ENCODE measurements around the gene PRDM2.

The PRDM2 gene

GRCh38 chr1:13829152-13829769, 129.3 kb downstream of the PRDM2 start:
- Mint-ChIP-seq H3K4me1 (no peaks in the 10 kb centered on the region), H3K27me3 (ENCODE audit: low read depth) (peaks cover 17% of the 10 kb centered on the region)
- TF ChIP-seq CTCF (IDR thresholded peaks at IDR 0.05; ENCODE audit: unreplicated experiment in 3 of 3), result no peak

GRCh38 chr1:13830170-13830569, 130.2 kb downstream of the PRDM2 start:
- TF ChIP-seq CTCF (IDR thresholded peaks at IDR 0.05; ENCODE audit: unreplicated experiment in 3 of 3), result no peak
- peaks cover 23% of the 10 kb centered on the region for H3K27me3 Mint-ChIP-seq (ENCODE audit: low read depth)
- H3K9me3 Mint-ChIP-seq, result no peaks in the 10 kb centered on the region
- H3K36me3 Mint-ChIP-seq (ENCODE audit: low read depth), result peaks cover 7% of the 10 kb centered on the region
- no peak overlapping the region for H3K27ac Mint-ChIP-seq
- no peaks in the 10 kb centered on the region for H3K4me1 Mint-ChIP-seq
- no peak overlapping the region for H3K4me3 Mint-ChIP-seq

More at GRCh38 chr1:13829152-13829769, 129.3 kb downstream of the PRDM2 start:
- H3K27ac Mint-ChIP-seq, result no peak overlapping the region
- no peaks in the 10 kb centered on the region for H3K9me3 Mint-ChIP-seq
- peaks cover 14% of the 10 kb centered on the region for H3K36me3 Mint-ChIP-seq (ENCODE audit: low read depth)
- no peak overlapping the region for H3K4me3 Mint-ChIP-seq

- no peak overlapping the region for H3K4me3 Mint-ChIP-seq
- no peaks in the 10 kb centered on the region for H3K9me3 Mint-ChIP-seq
- no peak for TF ChIP-seq CTCF (IDR thresholded peaks at IDR 0.05; ENCODE audit: unreplicated experiment in 3 of 3)
- H3K27me3 Mint-ChIP-seq (ENCODE audit: low read depth), result peaks cover 29% of the 10 kb centered on the region
- H3K27ac Mint-ChIP-seq, result no peak overlapping the region
- peaks cover 3% of the 10 kb centered on the region for H3K36me3 Mint-ChIP-seq (ENCODE audit: low read depth)
- no peaks in the 10 kb centered on the region for H3K4me1 Mint-ChIP-seq
These were observed 130.8 kb downstream of the PRDM2 start for GRCh38 chr1:13830616-13831280.

GRCh38 chr1:13832100-13832499, 132.1 kb downstream of the PRDM2 start:
- TF ChIP-seq CTCF (IDR thresholded peaks at IDR 0.05; ENCODE audit: unreplicated experiment in 3 of 3), result no peak
- Mint-ChIP-seq H3K4me1 (no peaks in the 10 kb centered on the region), H3K36me3 (ENCODE audit: low read depth) (no peaks in the 10 kb centered on the region), H3K27me3 (ENCODE audit: low read depth) (peaks cover 26% of the 10 kb centered on the region), H3K27ac (no peak overlapping the region), H3K9me3 (no peaks in the 10 kb centered on the region), H3K4me3 (no peak overlapping the region)

- H3K27ac Mint-ChIP-seq, result no peak overlapping the region
- H3K4me3 Mint-ChIP-seq, result no peak overlapping the region
- TF ChIP-seq CTCF (IDR thresholded peaks at IDR 0.05; ENCODE audit: unreplicated experiment in 3 of 3), result no peak
- H3K36me3 Mint-ChIP-seq (ENCODE audit: low read depth), result no peaks in the 10 kb centered on the region
- H3K9me3 Mint-ChIP-seq, result no peaks in the 10 kb centered on the region
- H3K4me1 Mint-ChIP-seq, result no peaks in the 10 kb centered on the region
- H3K27me3 Mint-ChIP-seq (ENCODE audit: low read depth), result peaks cover 26% of the 10 kb centered on the region
These were observed 132.5 kb downstream of the PRDM2 start for GRCh38 chr1:13832536-13832935.

- Mint-ChIP-seq H3K9me3 (peaks cover 6% of the 10 kb centered on the region), H3K27me3 (ENCODE audit: low read depth) (peaks cover 23% of the 10 kb centered on the region), H3K27ac (no peak overlapping the region), H3K4me1 (no peaks in the 10 kb centered on the region), H3K36me3 (ENCODE audit: low read depth) (no peaks in the 10 kb centered on the region), H3K4me3 (no peak overlapping the region)
- no peak for TF ChIP-seq CTCF (IDR thresholded peaks at IDR 0.05; ENCODE audit: unreplicated experiment in 3 of 3)
These were observed 136.1 kb downstream of the PRDM2 start for GRCh38 chr1:13836136-13836535.

Data from nephron (organoid).